Retinal pigment epithelial cell (primary cell): ENCODE measurements around the gene RAPGEF1.

ENCODE experiments used
- DNase-seq: peaks from one replicate; pipeline ENCODE4 v3.0.0-alpha.2; 2010; ENCODE audit warnings: low read depth
- H3K4me3 ChIP-seq: 2 replicates; pipeline ENCODE4 v1.5.1; 2011; ENCODE audit warnings: mild to moderate bottlenecking, low read length, control low read depth, moderate library complexity
- CTCF ChIP-seq: conservative IDR thresholded peaks from 2 replicates; pipeline ENCODE4 v1.5.1; 2011; ENCODE audit warnings: low read depth, low read length, control low read depth, inconsistent platforms

The RAPGEF1 gene

GRCh38 chr9:131748411-131748955 lies 8.6 kb upstream of the RAPGEF1 start:
- DNase-seq: no peak
- H3K4me3 ChIP-seq: no peak overlapping the region
- TF ChIP-seq CTCF: no peak

GRCh38 chr9:131747352-131747751 lies 7.5 kb upstream of the RAPGEF1 start:
- TF ChIP-seq CTCF: peak; percentile 65
- no peak for DNase-seq
- H3K4me3 ChIP-seq: no peak overlapping the region

- DNase-seq: no peak
- H3K4me3 ChIP-seq: no peak overlapping the region
- TF ChIP-seq CTCF: no peak
Observed at GRCh38 chr9:131745610-131746009, 5.7 kb upstream of the RAPGEF1 start.

- no peak for TF ChIP-seq CTCF
- DNase-seq: no peak
- H3K4me3 ChIP-seq: no peak overlapping the region
Observed at GRCh38 chr9:131744720-131745201, 4.9 kb upstream of the RAPGEF1 start.

- H3K4me3 ChIP-seq: no peak overlapping the region
- DNase-seq: no peak
- TF ChIP-seq CTCF: no peak
Observed at GRCh38 chr9:131744171-131744719, 4.4 kb upstream of the RAPGEF1 start.

- no peak overlapping the region for H3K4me3 ChIP-seq
- DNase-seq: no peak
- no peak for TF ChIP-seq CTCF
Observed at GRCh38 chr9:131743501-131743900, 3.6 kb upstream of the RAPGEF1 start.

GRCh38 chr9:131743096-131743495 lies 3.2 kb upstream of the RAPGEF1 start:
- H3K4me3 ChIP-seq: no peak overlapping the region
- DNase-seq: no peak
- no peak for TF ChIP-seq CTCF
